K562 (cell line): ENCODE measurements around the gene FZD10. TPM values are rescaled to one million over a fixed set of nuclear protein-coding genes. Genes with fewer than 3 reads are reported as not detected.

Experiments used
- ATAC-seq: fragments of 200-7000 bp; cut with Tn5 transposase; 3 replicates; pipeline ENCODE4 v1.9.1; 2020; ENCODE audit warnings: moderate library complexity
- BruUV-seq: library from RNA; stranded (reverse); fragments of 400-500 nt; replicated peaks from 2 replicates; lab custom pipeline; 2021; lab: Mats Ljungman, UMichigan
- CTCF ChIA-PET: fragments of 300-600 bp; formaldehyde crosslinking; extraction: SDS; loops from one replicate; lab custom pipeline; 2021; ENCODE audit warnings: low intra/inter-chr PET ratio; lab: Yijun Ruan, JAX
- POLR2A ChIA-PET: fragments of 300-600, 350-650 bp; sonication (Branson Sonifier 250); formaldehyde crosslinking; extraction: SDS; loops from one replicate; lab custom pipeline; 2021; ENCODE audit warnings: antibody characterized with exemption, inconsistent platforms; lab: Yijun Ruan, JAX
- DNase-seq, 4 experiments: peaks; one replicate each; pipeline versions ENCODE4 v3.0.0 to v3.0.0-alpha.2; 2011 to 2018; ENCODE audit warnings: low spot score in 3 of 4, mixed read lengths in 3 of 4; ENCODE audit errors: extremely low read depth in 1 of 4
- FAIRE-seq: peaks from 2 replicates; lab custom pipeline; 2011; peaks lifted over from hg19 to GRCh38; lab: Jason Lieb, UNC
- H2AFZ ChIP-seq: 2 replicates; pipeline ENCODE4 v1.6.0; 2011; ENCODE audit warnings: low read depth, low read length, control low read depth, inconsistent platforms
- H3K27ac ChIP-seq: fragments of 200-600 bp; 3 replicates; pipeline ENCODE4 v1.8.0; 2011; ENCODE audit warnings: low read depth, mild to moderate bottlenecking, control low read depth, inconsistent platforms, low read length, moderate library complexity, mixed read lengths; ENCODE audit errors: extremely low read depth
- H3K27me3 ChIP-seq, 2 experiments: fragments of 300-600 bp in 1 of 2; 2 replicates in 1 of 2; 3 replicates in 1 of 2; pipeline versions ENCODE4 v1.6.0 to v1.8.0; 2011; ENCODE audit warnings: inconsistent platforms in 2 of 2, low read length in 2 of 2, mild to moderate bottlenecking in 1 of 2, mixed read lengths in 1 of 2, moderate library complexity in 1 of 2; ENCODE audit not compliant: control insufficient read depth in 2 of 2, insufficient read depth in 2 of 2
- H3K36me3 ChIP-seq: fragments of 300-600 bp; 3 replicates; pipeline ENCODE4 v1.8.0; 2011; ENCODE audit warnings: mild to moderate bottlenecking, low read length, inconsistent platforms; ENCODE audit not compliant: control insufficient read depth, insufficient read depth
- H3K4me1 ChIP-seq, 2 experiments: fragments of 200-600 bp in 1 of 2; replicated peaks in 1 of 2; 2 replicates in 1 of 2; 3 replicates in 1 of 2; pipeline versions ENCODE4 v1.5.1 to v1.8.0; 2011; ENCODE audit warnings: inconsistent platforms in 2 of 2, low read length in 2 of 2, mild to moderate bottlenecking in 1 of 2, mixed read lengths in 1 of 2, moderate library complexity in 1 of 2; ENCODE audit not compliant: control insufficient read depth in 2 of 2, insufficient read depth in 2 of 2
- H3K4me2 ChIP-seq: 2 replicates; pipeline ENCODE4 v1.6.1; 2011; ENCODE audit warnings: low read length, control low read depth, inconsistent platforms, mixed read lengths; ENCODE audit not compliant: insufficient read depth
- H3K4me3 ChIP-seq: fragments of 200-600 bp; sonication (generic), shearing (Covaris generic); 2 replicates; pipeline ENCODE4 v1.5.1; 2016; ENCODE audit warnings: control low read depth, inconsistent platforms
- H3K79me2 ChIP-seq: fragments of 200-600 bp; 3 replicates; pipeline ENCODE4 v1.8.0; 2011; ENCODE audit warnings: low read length, inconsistent platforms; ENCODE audit not compliant: control insufficient read depth, insufficient read depth
- H3K9ac ChIP-seq, 2 experiments: 2 replicates each; pipeline versions ENCODE4 v1.6.0 to v1.6.1; 2011; ENCODE audit warnings: low read depth in 2 of 2, low read length in 2 of 2, control low read depth in 1 of 2, inconsistent platforms in 1 of 2, mild to moderate bottlenecking in 1 of 2, mixed read lengths in 1 of 2; ENCODE audit not compliant: insufficient read depth in 1 of 2
- H3K9me1 ChIP-seq: one replicate; pipeline ENCODE4 v1.6.0; 2011; ENCODE audit warnings: inconsistent platforms, mild to moderate bottlenecking, low read length, moderate library complexity; ENCODE audit not compliant: control insufficient read depth, insufficient read depth
- H3K9me3 ChIP-seq: replicated peaks from 2 replicates; pipeline ENCODE4 v1.5.1; 2011; ENCODE audit warnings: low read depth, low read length, inconsistent platforms; ENCODE audit not compliant: control insufficient read depth, insufficient read depth
- H4K20me1 ChIP-seq: replicated peaks from 2 replicates; pipeline ENCODE4 v1.6.1; 2011; ENCODE audit warnings: low read length, inconsistent platforms, mixed read lengths; ENCODE audit not compliant: control insufficient read depth, insufficient read depth
- CBX8 ChIP-seq: fragments of 200-600 bp; sonication (generic); IDR thresholded peaks from 2 replicates; pipeline ENCODE4 v1.6.1; 2012; ENCODE audit warnings: borderline replicate concordance, mixed run types, low read depth, mild to moderate bottlenecking, moderate library complexity, mixed read lengths, low read length, control low read depth, inconsistent platforms; ENCODE audit not compliant: poor library complexity, severe bottlenecking; ENCODE audit errors: extremely low read depth
- CTCF ChIP-seq, 3 experiments: IDR thresholded peaks in 2 of 3; conservative IDR thresholded peaks in 1 of 3; 2 replicates each; pipeline ENCODE4 v1.5.1; 2011 to 2012; ENCODE audit warnings: low read length in 3 of 3, mild to moderate bottlenecking in 3 of 3, control low read depth in 2 of 3, improper control_type of control experiment in 1 of 3, inconsistent platforms in 1 of 3, low read depth in 1 of 3, mixed read lengths in 1 of 3, moderate library complexity in 1 of 3; ENCODE audit not compliant: insufficient read depth in 2 of 3
- CTCFL ChIP-seq: IDR thresholded peaks from 2 replicates; pipeline ENCODE4 v1.6.1; 2011; ENCODE audit warnings: borderline replicate concordance, low read depth, mild to moderate bottlenecking, moderate library complexity, low read length; ENCODE audit not compliant: insufficient read depth, poor library complexity, severe bottlenecking
- EP300 ChIP-seq: IDR thresholded peaks from 2 replicates; pipeline ENCODE4 v1.6.1; 2012; ENCODE audit warnings: low read length, improper control_type of control experiment
- MAFK ChIP-seq: IDR thresholded peaks from 2 replicates; pipeline ENCODE4 v1.6.1; 2011; ENCODE audit warnings: low read length, improper control_type of control experiment
- MEF2D ChIP-seq: conservative IDR thresholded peaks from 2 replicates; pipeline ENCODE4 v1.6.1; 2016; ENCODE audit warnings: low read depth, missing genetic modification characterization, missing compliant biosample characterization
- POLR2AphosphoS2 ChIP-seq: IDR thresholded peaks from 2 replicates; pipeline ENCODE4 v1.6.1; 2012; ENCODE audit warnings: low read length, improper control_type of control experiment
- PRPF4 ChIP-seq: fragments of 200-400 bp; formaldehyde crosslinking; IDR thresholded peaks from one replicate; pipeline ENCODE4 v1.6.1; 2017; ENCODE audit warnings: low read length, low read depth, mild to moderate bottlenecking; ENCODE audit not compliant: insufficient read depth, poor library complexity, severe bottlenecking
- RBM25 ChIP-seq: fragments of 200-400 bp; formaldehyde crosslinking; IDR thresholded peaks from 2 replicates; pipeline ENCODE4 v1.6.1; 2018; ENCODE audit warnings: low read length, low read depth, moderate library complexity; ENCODE audit not compliant: severe bottlenecking
- SAFB2 ChIP-seq: fragments of 200-400 bp; formaldehyde crosslinking; IDR thresholded peaks from 2 replicates; pipeline ENCODE4 v1.6.1; 2018; ENCODE audit warnings: borderline replicate concordance, low read length, low read depth, moderate library complexity; ENCODE audit not compliant: severe bottlenecking
- SREBF1 ChIP-seq: fragments of 150-350 bp; IDR thresholded peaks from 2 replicates; pipeline ENCODE4 v1.6.1; 2014; ENCODE audit warnings: antibody characterized with exemption, low read depth, low read length, borderline replicate concordance
- SRF ChIP-seq, 2 experiments: fragments of 250-450, 450-650 bp in 1 of 2; sonication (Bioruptor Pico) in 1 of 2; sonication (generic) in 1 of 2; formaldehyde crosslinking; IDR thresholded peaks; 2 replicates each; pipeline versions ENCODE4 v1.5.0 to v1.5.1; 2020 to 2022; ENCODE audit warnings: mild to moderate bottlenecking in 1 of 2, missing genetic modification reagents in 1 of 2
- WGBS: fragments of 100-300 bp; shearing (Covaris generic); methylation state at CpG from one replicate; pipeline ENCODE4 v1.1.6; 2016; ENCODE audit warnings: low coverage, mixed read lengths; ENCODE audit not compliant: insufficient coverage; ENCODE audit errors: missing lambda C conversion rate; 5-methylcytosine and 5-hydroxymethylcytosine counted together
- in situ Hi-C: fragments of 300-500 bp; cut with MboI; formaldehyde crosslinking; loops from 4 replicates; pipeline ENCODE4 v1.15.0; 2018; ENCODE audit warnings: inconsistent platforms, mixed read lengths
- intact Hi-C: fragments of 100-400 bp; cut with micrococcal nuclease; formaldehyde crosslinking; loops from 2 replicates; pipeline ENCODE4 v1.14.2; 2022
- polyA plus RNA-seq, 8 experiments: library from polyadenylated mRNA; depleted of rRNA in 4 of 8; stranded (reverse) in 5 of 8; unstranded in 3 of 8; fragments of >200 nt; fragmentation: Nextera tagmentation in 2 of 8; fragmentation: Illumina TruSeq in 1 of 8; extraction: Ambion mirVana in 2 of 8; extraction: Trizol in 1 of 8; gene quantifications; 2 replicates each; pipeline versions ENCODE4 v1.2.1 to v1.2.3, GENCODE V29; 2011 to 2014; ENCODE audit warnings: inconsistent platforms in 1 of 8, missing spikeins in 1 of 8
- total RNA-seq, 7 experiments: library from RNA; depleted of rRNA in 6 of 7; stranded (reverse); fragments of >200 nt in 6 of 7; fragmentation: Illumina TruSeq in 2 of 7; extraction: Trizol in 2 of 7; gene quantifications; 2 replicates each; pipeline versions ENCODE4 v1.2.1 to v1.2.3, GENCODE V29; 2011 to 2021; ENCODE audit warnings: low replicate concordance in 1 of 7

FZD10 gene
- total and polyA plus RNA-seq, 9 of the 15 experiments (the other 6 are each of a cell fraction or from before 2014, with no cell fraction given) = not detected

- no peak for TF ChIP-seq CBX8
- no peak for TF ChIP-seq SAFB2
- TF ChIP-seq SREBF1 = no peak
- no peak for TF ChIP-seq POLR2AphosphoS2
- no peak for TF ChIP-seq SRF (CRISPR knock-in tag; IDR thresholded peaks at IDR 0.05)
- TF ChIP-seq, all 486 proteins: peak for 0
These were observed 24.5 kb downstream of the FZD10 start (continued) for GRCh38 chr12:130186651-130187268.

GRCh38 chr12:130192642-130193345, 30.5 kb downstream of the FZD10 start:
- intact Hi-C loops (no loop called here), in situ Hi-C loops (no loop called here)
- TF ChIP-seq CTCFL (no peak), PRPF4 (no peak), RBM25 (no peak), CTCF (IDR thresholded peaks at IDR 0.05 in 2 of 3, conservative IDR thresholded peaks at IDR 0.05 in 1 of 3; ENCODE audit: insufficient read depth in 2 of 3, low read depth in 1 of 3, low read length in 3 of 3) (peak in 2 of 3 experiments; percentile 6 to 17; a peak in 1 of 6 replicates), EP300 (no peak), MEF2D (tag) (no peak), MAFK (no peak)
- ChIA-PET POLR2A (no interaction called here), CTCF (no interaction called here)
- Histone ChIP-seq H3K4me3 (no peak overlapping the region), H4K20me1 (no peaks in the 10 kb centered on the region), H3K36me3 (no peaks in the 10 kb centered on the region), H3K9me1 (no peaks in the 10 kb centered on the region), H3K27me3 (peaks cover 0 to 34% of the 10 kb centered on the region in 2 experiments; a peak in 3 of 5 replicates), H3K79me2 (no peaks in the 10 kb centered on the region), H3K27ac (no peak overlapping the region), H3K4me1 (no peaks in the 10 kb centered on the region), H3K4me2 (no peak overlapping the region), H3K9me3 (no peaks in the 10 kb centered on the region), H3K9ac (no peak overlapping the region), H2AFZ (no peak overlapping the region)
- DNase-seq = no peak
- 1% methylated on average over 19 of the region's 19 CpGs for WGBS
- no peak for FAIRE-seq
- no TSS peak for BruUV-seq
- ATAC-seq = no peak
